Right lobe of liver (tissue), 4 donors: Measurements from ENCODE around the gene HRH2.

Experiments used
- POLR2A ChIP-seq: fragments of 450-650 bp; IDR thresholded peaks from one replicate; pipeline ENCODE4 v1.6.1; 2017; ENCODE audit warnings: antibody characterized with exemption, mild to moderate bottlenecking
- TF ChIP-seq, protein P1 (sequence below), 4 donors: fragments of 200-600 bp in 3 of 4; fragments of 450-650 bp in 1 of 4; IDR thresholded peaks; one replicate each; pipeline versions ENCODE4 v1.5.1 to v1.8.0; 2016 to 2022; ENCODE audit warnings: antibody characterized with exemption in 4 of 4, mild to moderate bottlenecking in 2 of 4
- donor health status: DM: no; HTN: no; CAD: no.
- donor health status: DM: no; HTN: no; CAD: no.
- donor health status: DM: no; HTN: yes; CAD: no.

GRCh38 chr5:175698401-175699115 lies 40.7 kb downstream of the HRH2 start:
- TF ChIP-seq POLR2A = no peak
- TF ChIP-seq, protein P1, sequence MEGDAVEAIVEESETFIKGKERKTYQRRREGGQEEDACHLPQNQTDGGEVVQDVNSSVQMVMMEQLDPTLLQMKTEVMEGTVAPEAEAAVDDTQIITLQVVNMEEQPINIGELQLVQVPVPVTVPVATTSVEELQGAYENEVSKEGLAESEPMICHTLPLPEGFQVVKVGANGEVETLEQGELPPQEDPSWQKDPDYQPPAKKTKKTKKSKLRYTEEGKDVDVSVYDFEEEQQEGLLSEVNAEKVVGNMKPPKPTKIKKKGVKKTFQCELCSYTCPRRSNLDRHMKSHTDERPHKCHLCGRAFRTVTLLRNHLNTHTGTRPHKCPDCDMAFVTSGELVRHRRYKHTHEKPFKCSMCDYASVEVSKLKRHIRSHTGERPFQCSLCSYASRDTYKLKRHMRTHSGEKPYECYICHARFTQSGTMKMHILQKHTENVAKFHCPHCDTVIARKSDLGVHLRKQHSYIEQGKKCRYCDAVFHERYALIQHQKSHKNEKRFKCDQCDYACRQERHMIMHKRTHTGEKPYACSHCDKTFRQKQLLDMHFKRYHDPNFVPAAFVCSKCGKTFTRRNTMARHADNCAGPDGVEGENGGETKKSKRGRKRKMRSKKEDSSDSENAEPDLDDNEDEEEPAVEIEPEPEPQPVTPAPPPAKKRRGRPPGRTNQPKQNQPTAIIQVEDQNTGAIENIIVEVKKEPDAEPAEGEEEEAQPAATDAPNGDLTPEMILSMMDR (IDR thresholded peaks at IDR 0.05) = no peak
